GM18505 (cell line): ENCODE measurements around the gene PLEKHA8.
"Not testable (repeated sequence)": the region's sequence is repeated elsewhere in the genome, so short reads cannot be mapped to it uniquely, and the experiment has no call there.

Source experiments
- ATAC-seq: cut with Tn5 transposase; IDR thresholded peaks from one replicate; pipeline ENCODE4 v1.9.1; 2021; ENCODE audit not compliant: unreplicated experiment
- POLR2A ChIP-seq: IDR thresholded peaks from 4 replicates; pipeline ENCODE4 v1.6.1; 2011; ENCODE audit warnings: borderline replicate concordance; ENCODE audit not compliant: insufficient read depth, insufficient read length; ENCODE audit errors: extremely low read depth

Gene PLEKHA8

GRCh38 chr7:30084212-30084611 is 56.0 kb downstream of the PLEKHA8 start:
- no peak for ATAC-seq
- no peak for TF ChIP-seq POLR2A

- TF ChIP-seq POLR2A = no peak
- ATAC-seq = no peak
Observed at GRCh38 chr7:30086529-30086928, 58.3 kb downstream of the PLEKHA8 start.

- ATAC-seq = no peak
Observed at GRCh38 chr7:30087371-30087770, 59.2 kb downstream of the PLEKHA8 start.

GRCh38 chr7:30088362-30088761 is 60.1 kb downstream of the PLEKHA8 start:
- ATAC-seq = no peak
- no peak for TF ChIP-seq POLR2A

More at GRCh38 chr7:30087371-30087770, 59.2 kb downstream of the PLEKHA8 start:
- no peak for TF ChIP-seq POLR2A

- TF ChIP-seq POLR2A = no peak
- ATAC-seq = no peak
Observed at GRCh38 chr7:30090111-30090510, 61.9 kb downstream of the PLEKHA8 start.

GRCh38 chr7:30091491-30091912 is 63.3 kb downstream of the PLEKHA8 start:
- ATAC-seq = no peak
- TF ChIP-seq POLR2A = no peak

- ATAC-seq = no peak
Observed at GRCh38 chr7:30091987-30092386, 63.8 kb downstream of the PLEKHA8 start.

GRCh38 chr7:30093420-30093952 is 65.3 kb downstream of the PLEKHA8 start:
- TF ChIP-seq POLR2A = no peak
- no peak for ATAC-seq

More at GRCh38 chr7:30091987-30092386, 63.8 kb downstream of the PLEKHA8 start:
- TF ChIP-seq POLR2A = no peak

GRCh38 chr7:30098599-30098998 is 70.4 kb downstream of the PLEKHA8 start:
- not testable (repeated sequence) for ATAC-seq

- ATAC-seq = no peak
- no peak for TF ChIP-seq POLR2A
Observed at GRCh38 chr7:30102281-30102680, 74.1 kb downstream of the PLEKHA8 start.

- no peak for ATAC-seq
- TF ChIP-seq POLR2A = no peak
Observed at GRCh38 chr7:30104157-30104556, 75.9 kb downstream of the PLEKHA8 start.

GRCh38 chr7:30112103-30112713 is 84.0 kb downstream of the PLEKHA8 start:
- ATAC-seq = no peak
- TF ChIP-seq POLR2A = no peak

GRCh38 chr7:30113144-30113543 is 84.9 kb downstream of the PLEKHA8 start:
- ATAC-seq = no peak

GRCh38 chr7:30114536-30115238 is 86.5 kb downstream of the PLEKHA8 start:
- no peak for ATAC-seq

More at GRCh38 chr7:30113144-30113543, 84.9 kb downstream of the PLEKHA8 start:
- TF ChIP-seq POLR2A = no peak

More at GRCh38 chr7:30114536-30115238, 86.5 kb downstream of the PLEKHA8 start:
- no peak for TF ChIP-seq POLR2A
